Measurements from ENCODE around the gene SEMA6D. TPM values are rescaled to one million over a fixed set of nuclear protein-coding genes. Genes with fewer than 3 reads are reported as not detected.

Gene SEMA6D
- total and polyA plus RNA-seq, 2 experiments from 2014 or later: 18.9 to 34.1 TPM

- peak; percentile 32 for DNase-seq (ENCODE audit: low spot score)
- no peak overlapping the region for H2AFZ ChIP-seq
- 72% methylated on average over 4 of the region's 4 CpGs for whole genome bisulfite sequencing (ENCODE audit: low lambda C conversion rate, missing lambda C conversion rate)
These were observed 95.2 kb downstream of the SEMA6D start for GRCh38 chr15:47812470-47812999.

GRCh38 chr15:47813748-47814384, 96.6 kb downstream of the SEMA6D start:
- 95% methylated on average over 5 of the region's 5 CpGs for WGBS (ENCODE audit: low lambda C conversion rate, missing lambda C conversion rate)

More at GRCh38 chr15:47812470-47812999, 95.2 kb downstream of the SEMA6D start:
- Histone ChIP-seq H3K27ac (no peak overlapping the region), H3K4me3 (no peak overlapping the region), H3K36me3 (replicated peaks; ENCODE audit: insufficient read depth, low read depth) (no peaks in the 10 kb centered on the region), H4K20me1 (ENCODE audit: insufficient read depth, poor library complexity, severe bottlenecking) (no peaks in the 10 kb centered on the region), H3K27me3 (no peaks in the 10 kb centered on the region), H3K4me1 (ENCODE audit: insufficient read depth) (no peaks in the 10 kb centered on the region), H3K4me2 (no peak overlapping the region), H3K9me3 (ENCODE audit: low read depth) (no peaks in the 10 kb centered on the region), H3K79me2 (no peaks in the 10 kb centered on the region), H3K9me2 (replicated peaks; ENCODE audit: insufficient read depth) (no peaks in the 10 kb centered on the region)
- no peak for TF ChIP-seq EZH2 (IDR thresholded peaks at IDR 0.05; ENCODE audit: borderline replicate concordance)
- no peak for TF ChIP-seq CTCF (IDR thresholded peaks at IDR 0.05; ENCODE audit: poor library complexity)
- no peak for TF ChIP-seq EZH2phosphoT487 (IDR thresholded peaks at IDR 0.05; ENCODE audit: low read depth, severe bottlenecking, unreplicated experiment)

GRCh38 chr15:47814620-47815019, 97.3 kb downstream of the SEMA6D start:
- H3K4me1 ChIP-seq (ENCODE audit: insufficient read depth): peaks cover 8% of the 10 kb centered on the region

More at GRCh38 chr15:47813748-47814384, 96.6 kb downstream of the SEMA6D start:
- no peaks in the 10 kb centered on the region for H3K9me3 ChIP-seq (ENCODE audit: low read depth)
- H3K36me3 ChIP-seq (replicated peaks; ENCODE audit: insufficient read depth, low read depth): no peaks in the 10 kb centered on the region
- TF ChIP-seq EZH2phosphoT487 (IDR thresholded peaks at IDR 0.05; ENCODE audit: low read depth, severe bottlenecking, unreplicated experiment) (no peak), CTCF (IDR thresholded peaks at IDR 0.05; ENCODE audit: poor library complexity) (no peak), EZH2 (IDR thresholded peaks at IDR 0.05; ENCODE audit: borderline replicate concordance) (no peak)
- H3K27ac ChIP-seq: no peak overlapping the region
- DNase-seq (ENCODE audit: low spot score): no peak
- no peaks in the 10 kb centered on the region for H4K20me1 ChIP-seq (ENCODE audit: insufficient read depth, poor library complexity, severe bottlenecking)
- peaks cover 8% of the 10 kb centered on the region for H3K4me1 ChIP-seq (ENCODE audit: insufficient read depth)
- no peaks in the 10 kb centered on the region for H3K9me2 ChIP-seq (replicated peaks; ENCODE audit: insufficient read depth)
- no peak overlapping the region for H2AFZ ChIP-seq
- no peaks in the 10 kb centered on the region for H3K79me2 ChIP-seq
- H3K4me3 ChIP-seq: no peak overlapping the region
- H3K27me3 ChIP-seq: no peaks in the 10 kb centered on the region
- H3K4me2 ChIP-seq: no peak overlapping the region

More at GRCh38 chr15:47814620-47815019, 97.3 kb downstream of the SEMA6D start:
- Histone ChIP-seq H3K9me2 (replicated peaks; ENCODE audit: insufficient read depth) (no peaks in the 10 kb centered on the region), H2AFZ (no peak overlapping the region), H3K27ac (no peak overlapping the region), H4K20me1 (ENCODE audit: insufficient read depth, poor library complexity, severe bottlenecking) (no peaks in the 10 kb centered on the region), H3K27me3 (no peaks in the 10 kb centered on the region), H3K36me3 (replicated peaks; ENCODE audit: insufficient read depth, low read depth) (no peaks in the 10 kb centered on the region), H3K79me2 (no peaks in the 10 kb centered on the region), H3K4me3 (no peak overlapping the region), H3K9me3 (ENCODE audit: low read depth) (no peaks in the 10 kb centered on the region), H3K4me2 (no peak overlapping the region)
- DNase-seq (ENCODE audit: low spot score): no peak
- WGBS (ENCODE audit: low lambda C conversion rate, missing lambda C conversion rate): 90% methylated on average over 1 of the region's 1 CpG
- no peak for TF ChIP-seq CTCF (IDR thresholded peaks at IDR 0.05; ENCODE audit: poor library complexity)
- no peak for TF ChIP-seq EZH2phosphoT487 (IDR thresholded peaks at IDR 0.05; ENCODE audit: low read depth, severe bottlenecking, unreplicated experiment)

Data from hepatocyte (in vitro differentiated cells).